KOPT-K1 (cell line): ENCODE data around the gene TEX50.
"Not testable (repeated sequence)": the region's sequence is repeated elsewhere in the genome, so short reads cannot be mapped to it uniquely, and the experiment has no call there.

Experiments used
- H3K27ac ChIP-seq: fragments of 200-600 bp; sonication (generic); 2 replicates; pipeline ENCODE4 v1.5.1; 2016; ENCODE audit warnings: antibody characterized with exemption, mild to moderate bottlenecking, low read depth, low read length; ENCODE audit not compliant: poor library complexity, severe bottlenecking
- H3K36me3 ChIP-seq: fragments of 200-600 bp; sonication (generic); 2 replicates; pipeline ENCODE4 v1.5.1; 2017; ENCODE audit warnings: antibody characterized with exemption, mild to moderate bottlenecking, low read length, moderate library complexity; ENCODE audit not compliant: insufficient read depth
- H3K9me3 ChIP-seq: fragments of 200-600 bp; sonication (generic); 2 replicates; pipeline ENCODE4 v1.5.1; 2017; ENCODE audit warnings: antibody characterized with exemption, low read length, mild to moderate bottlenecking; ENCODE audit not compliant: insufficient read depth, poor library complexity, severe bottlenecking

The TEX50 gene, protein sequence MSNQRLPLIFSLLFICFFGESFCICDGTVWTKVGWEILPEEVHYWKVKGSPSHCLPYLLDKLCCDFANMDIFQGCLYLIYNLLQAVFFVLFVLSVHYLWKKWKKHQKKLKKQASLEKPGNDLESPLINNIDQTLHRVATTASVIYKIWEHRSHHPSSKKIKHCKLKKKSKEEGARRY

DNA sequence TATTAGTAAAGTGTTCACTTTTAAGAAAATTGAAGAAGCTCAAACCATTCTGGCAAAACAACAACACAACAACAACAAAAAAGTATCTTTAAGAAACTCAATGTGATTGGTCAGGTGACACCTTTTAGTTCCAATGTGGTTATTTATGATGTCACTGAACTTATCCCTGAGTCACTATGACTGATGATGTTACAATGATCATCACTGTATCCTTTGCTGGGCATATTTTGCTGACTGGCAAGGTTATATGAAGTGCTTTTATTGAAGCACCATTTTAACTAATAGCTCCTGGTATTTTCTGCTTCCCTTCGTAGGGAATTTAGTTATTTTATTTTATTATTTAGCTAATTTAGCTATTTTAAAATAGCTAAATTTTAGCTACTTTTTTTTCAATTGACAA, at the start of gene TEX50:
TSS of gene TEX50 (plus strand) at position 223 of the 400 bp plus-strand sequence. CDS start 184 bp downstream, outside the sequence.
- Histone ChIP-seq H3K27ac (no peak within 1 kb of the TSS), H3K36me3 (no peaks in the 10 kb centered on the region), H3K9me3 (peaks cover 4% of the 10 kb centered on the region)

DNA sequence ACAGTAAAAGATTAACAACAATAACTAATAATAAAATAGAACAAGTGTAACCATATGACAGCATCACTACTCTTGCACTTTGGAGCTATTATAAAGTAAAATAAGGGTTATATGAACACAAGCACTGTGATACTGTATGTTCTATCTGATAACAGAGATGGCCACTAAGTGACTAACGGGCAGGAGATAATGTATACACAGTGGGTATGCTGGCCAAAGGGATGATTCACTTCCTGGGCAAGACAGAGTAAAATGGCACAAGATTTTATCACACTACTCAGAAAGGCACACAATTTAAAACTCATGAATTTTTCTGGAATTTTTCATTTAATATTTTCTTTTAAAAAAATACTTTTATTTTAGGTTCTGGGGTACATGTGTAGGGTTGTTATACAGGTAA, 44.6 kb upstream of the TEX50 start:
- Histone ChIP-seq H3K27ac (no peak overlapping the region), H3K9me3 (no peaks in the 10 kb centered on the region), H3K36me3 (no peaks in the 10 kb centered on the region)

DNA sequence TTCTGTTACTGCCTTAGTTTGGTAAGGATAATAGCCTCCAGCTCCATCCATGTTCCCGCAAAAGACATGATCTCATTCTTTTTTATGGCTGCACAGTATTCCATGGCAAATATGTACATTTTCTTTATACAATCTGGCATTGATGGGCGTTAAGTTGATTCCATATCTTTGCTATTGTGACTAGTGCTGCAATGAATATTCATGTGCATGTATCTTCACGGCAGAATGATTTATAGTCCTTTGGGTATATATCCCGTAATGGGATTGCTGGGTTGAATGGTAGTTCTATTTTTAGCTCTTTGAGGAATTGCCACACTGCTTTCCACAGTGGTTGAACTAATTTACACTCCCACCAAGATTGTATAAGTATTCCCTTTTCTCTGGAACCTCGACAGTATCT, 44.0 kb upstream of the TEX50 start:
- H3K27ac ChIP-seq, H3K36me3 ChIP-seq, H3K9me3 ChIP-seq: not testable (repeated sequence)

DNA sequence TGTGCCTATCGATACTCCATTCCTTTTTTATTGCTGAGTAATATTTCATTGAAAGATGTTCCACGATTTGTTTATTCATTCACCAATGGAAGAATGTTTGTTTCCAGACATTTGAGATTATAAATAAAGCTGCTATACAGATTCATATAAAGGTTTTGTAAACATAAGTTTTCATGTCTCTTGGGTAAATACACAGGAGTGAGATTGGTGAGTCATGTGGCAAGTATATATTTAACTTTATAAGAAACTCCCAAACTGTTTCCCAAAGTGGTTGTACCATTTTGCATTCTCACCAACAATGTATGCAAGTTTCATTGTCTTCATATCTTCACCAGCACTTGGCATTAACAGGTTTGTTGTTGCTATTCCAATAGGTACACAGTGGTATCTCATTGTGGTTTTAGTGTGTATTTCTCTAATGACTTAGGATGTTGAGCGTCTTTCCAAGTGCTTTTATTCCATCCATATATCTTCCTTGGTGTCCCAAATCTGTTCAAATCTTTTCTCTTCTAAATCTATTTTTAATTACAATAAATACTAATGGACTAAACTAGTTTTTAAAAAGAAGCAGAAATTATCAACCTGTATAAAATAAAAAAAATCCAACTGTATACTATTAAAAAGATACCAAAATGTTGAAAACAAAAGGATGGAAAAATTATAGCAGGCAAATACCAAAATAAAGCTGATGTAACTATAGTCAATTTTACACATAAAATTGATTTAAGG, 38.9 kb upstream of the TEX50 start:
- Histone ChIP-seq H3K27ac (no peak overlapping the region), H3K9me3 (peaks cover 5% of the 10 kb centered on the region), H3K36me3 (no peaks in the 10 kb centered on the region)

DNA sequence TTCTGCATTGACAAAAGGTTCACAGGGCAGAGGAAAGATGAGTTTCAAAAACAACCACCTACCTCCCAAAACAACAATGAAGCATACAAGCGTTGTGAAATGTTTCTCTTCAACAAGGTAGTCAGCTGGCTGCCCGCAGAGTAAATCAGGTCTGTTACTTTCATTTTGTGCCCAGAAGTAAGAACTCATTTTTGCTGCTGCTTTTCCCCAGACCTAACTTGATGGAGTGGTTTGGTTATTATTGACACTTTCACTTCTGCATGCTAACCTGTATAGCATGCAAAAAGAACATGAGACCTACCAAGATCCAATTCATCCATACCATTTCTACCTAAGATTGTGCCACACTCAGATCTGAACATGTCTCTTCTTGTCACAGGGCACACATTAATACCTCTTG, 33.5 kb upstream of the TEX50 start:
- no peak overlapping the region for H3K27ac ChIP-seq
- no peaks in the 10 kb centered on the region for H3K36me3 ChIP-seq
- H3K9me3 ChIP-seq = no peaks in the 10 kb centered on the region

DNA sequence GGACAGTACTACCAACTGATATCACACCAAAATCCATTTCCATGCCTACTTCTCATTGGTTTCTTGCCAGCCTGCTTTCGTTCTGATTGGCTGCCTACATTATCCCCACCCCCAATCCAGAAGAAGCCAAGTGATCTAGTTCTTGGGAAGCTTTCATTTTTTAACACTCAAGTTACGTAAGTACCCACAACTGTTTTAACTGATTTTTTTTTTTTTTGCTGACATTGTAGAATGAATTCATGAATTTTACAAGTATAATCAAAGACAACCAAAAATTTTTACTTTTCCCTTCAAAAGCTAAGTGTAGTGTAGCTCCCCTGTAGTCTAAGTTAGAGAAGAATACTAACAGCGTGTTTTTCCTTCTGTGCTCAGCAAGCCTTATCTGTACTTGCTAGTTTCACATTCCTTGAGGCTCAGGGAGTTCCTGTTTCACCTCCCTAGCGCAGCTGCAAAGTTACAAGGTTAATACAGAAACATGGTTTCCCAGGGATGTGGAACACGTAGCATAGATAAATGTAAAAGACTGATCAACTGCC, 32.0 kb upstream of the TEX50 start, which contains the start of gene SLC9C2:
TSS of gene SLC9C2 (minus strand) at position 17 of the 536 bp plus-strand sequence. CDS start 1,296 bp downstream, outside the sequence.
- Histone ChIP-seq H3K36me3 (no peaks in the 10 kb centered on the region), H3K9me3 (no peaks in the 10 kb centered on the region), H3K27ac (no peak within 1 kb of the TSS)

DNA sequence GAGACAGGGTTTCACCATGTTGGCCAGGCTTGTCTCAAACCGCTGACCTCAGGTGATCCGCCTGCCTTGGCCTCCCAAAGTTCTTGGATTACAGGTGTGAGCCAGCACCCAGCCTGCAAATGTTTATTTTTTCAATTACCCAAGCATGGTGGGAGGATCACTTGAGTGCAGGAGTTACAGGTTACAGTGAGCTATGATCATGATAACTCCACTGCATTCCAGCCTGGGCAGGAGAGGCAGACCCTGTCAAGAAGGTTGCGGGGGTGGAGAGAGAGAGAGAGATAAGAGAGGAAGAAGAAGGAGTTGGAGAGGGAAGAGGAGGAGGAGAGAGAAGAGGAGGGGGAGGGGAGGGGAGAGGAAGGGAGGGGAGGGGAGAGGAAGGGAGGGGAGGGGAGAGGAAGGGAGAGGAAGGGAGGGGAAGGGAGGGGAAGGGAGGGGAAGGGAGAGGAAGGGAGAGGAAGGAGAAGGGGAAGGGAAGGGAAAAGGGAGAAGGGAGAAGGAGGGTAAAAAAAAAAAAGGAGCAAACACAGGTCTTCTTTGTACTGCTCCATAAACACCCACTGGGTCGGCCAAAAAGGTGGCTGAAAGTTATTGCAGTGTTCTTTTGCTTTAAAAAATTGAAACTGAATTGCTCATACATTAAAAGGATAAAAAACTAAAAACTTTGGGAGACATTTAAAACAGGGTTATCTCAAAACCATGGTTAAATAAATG, 26.5 kb upstream of the TEX50 start:
- Histone ChIP-seq H3K27ac (no peak overlapping the region), H3K9me3 (no peaks in the 10 kb centered on the region), H3K36me3 (no peaks in the 10 kb centered on the region)

DNA sequence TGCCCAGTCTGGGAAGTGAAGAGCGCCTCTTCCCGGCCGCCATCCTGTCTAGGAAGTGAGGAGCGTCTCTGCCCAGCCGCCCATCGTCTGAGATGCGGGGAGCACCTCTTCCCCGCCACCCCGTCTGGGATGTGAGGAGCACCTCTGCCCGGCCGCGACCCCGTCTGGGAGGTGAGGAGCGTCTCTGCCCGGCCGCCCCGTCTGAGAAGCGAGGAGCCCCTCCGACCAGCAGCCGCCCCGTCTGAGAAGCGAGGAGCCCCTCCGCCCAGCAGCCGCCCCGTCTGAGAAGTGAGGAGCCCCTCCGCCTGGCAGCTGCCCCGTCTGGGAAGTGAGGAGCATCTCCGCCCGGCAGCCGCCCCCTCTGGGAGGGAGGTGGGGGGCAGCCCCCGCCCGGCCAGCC, 22.1 kb upstream of the TEX50 start:
- H3K27ac ChIP-seq, H3K36me3 ChIP-seq, H3K9me3 ChIP-seq: not testable (repeated sequence)

DNA sequence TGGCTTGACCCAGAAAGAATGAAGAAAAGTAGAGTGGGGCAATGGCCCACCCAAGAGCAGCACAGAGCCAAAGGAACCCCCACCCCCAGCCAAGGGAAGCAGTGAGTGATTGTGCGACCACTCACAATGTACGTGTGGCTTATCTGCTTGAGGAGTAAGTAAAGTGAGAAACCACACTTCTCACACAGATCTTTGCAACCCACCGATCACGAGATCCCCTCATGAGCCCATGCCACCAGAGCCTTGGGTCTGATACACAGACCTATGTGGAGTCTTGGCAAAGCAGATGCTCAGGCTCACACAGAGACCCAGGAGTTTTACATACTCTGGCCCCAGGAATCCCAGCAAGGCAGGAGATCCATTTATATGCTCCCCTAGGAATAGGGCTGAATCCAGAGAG, 18.3 kb upstream of the TEX50 start:
- Histone ChIP-seq H3K36me3 (no peaks in the 10 kb centered on the region), H3K9me3 (peaks cover 27% of the 10 kb centered on the region), H3K27ac (no peak overlapping the region)

DNA sequence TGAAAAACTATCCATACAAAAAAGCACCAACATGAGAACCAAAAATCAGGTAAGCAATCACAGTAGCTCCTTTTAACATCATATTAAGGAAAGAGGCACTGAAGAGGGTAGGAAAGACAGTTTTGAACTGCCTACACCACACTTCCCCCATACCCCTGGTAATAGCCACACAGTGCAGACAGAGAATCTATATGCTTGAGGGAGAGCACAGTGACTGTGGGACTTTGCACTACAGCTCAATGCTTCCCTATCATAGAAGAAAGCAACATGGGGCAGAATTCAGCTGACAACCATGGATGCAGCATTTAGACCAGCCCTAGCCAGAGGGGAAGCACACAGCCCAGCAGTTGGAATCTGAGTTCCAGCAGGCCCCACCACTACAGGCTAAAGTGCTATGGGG, 7.9 kb upstream of the TEX50 start:
- H3K9me3 ChIP-seq = no peaks in the 10 kb centered on the region
- no peaks in the 10 kb centered on the region for H3K36me3 ChIP-seq
- H3K27ac ChIP-seq = no peak overlapping the region

DNA sequence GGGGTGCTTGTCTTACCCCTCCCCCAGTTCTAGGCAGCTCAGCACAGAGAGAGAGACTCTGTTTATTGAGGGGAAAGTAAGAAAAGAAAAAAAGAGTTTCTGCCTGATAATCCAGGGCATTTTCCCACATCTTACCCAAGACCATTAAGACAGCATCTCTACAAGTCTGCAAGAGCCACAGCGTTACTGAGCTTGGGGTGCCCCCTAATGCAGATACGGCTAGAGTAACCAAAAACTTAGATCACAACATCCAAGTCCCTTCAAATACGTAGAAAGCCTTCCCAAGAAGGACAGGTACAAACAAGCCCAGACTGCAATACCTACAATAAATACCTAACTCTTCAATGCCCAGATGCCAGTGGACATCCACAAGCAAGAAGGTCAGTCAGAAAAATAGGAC, 6.2 kb upstream of the TEX50 start:
- Histone ChIP-seq H3K36me3 (no peaks in the 10 kb centered on the region), H3K9me3 (no peaks in the 10 kb centered on the region), H3K27ac (no peak overlapping the region)

DNA sequence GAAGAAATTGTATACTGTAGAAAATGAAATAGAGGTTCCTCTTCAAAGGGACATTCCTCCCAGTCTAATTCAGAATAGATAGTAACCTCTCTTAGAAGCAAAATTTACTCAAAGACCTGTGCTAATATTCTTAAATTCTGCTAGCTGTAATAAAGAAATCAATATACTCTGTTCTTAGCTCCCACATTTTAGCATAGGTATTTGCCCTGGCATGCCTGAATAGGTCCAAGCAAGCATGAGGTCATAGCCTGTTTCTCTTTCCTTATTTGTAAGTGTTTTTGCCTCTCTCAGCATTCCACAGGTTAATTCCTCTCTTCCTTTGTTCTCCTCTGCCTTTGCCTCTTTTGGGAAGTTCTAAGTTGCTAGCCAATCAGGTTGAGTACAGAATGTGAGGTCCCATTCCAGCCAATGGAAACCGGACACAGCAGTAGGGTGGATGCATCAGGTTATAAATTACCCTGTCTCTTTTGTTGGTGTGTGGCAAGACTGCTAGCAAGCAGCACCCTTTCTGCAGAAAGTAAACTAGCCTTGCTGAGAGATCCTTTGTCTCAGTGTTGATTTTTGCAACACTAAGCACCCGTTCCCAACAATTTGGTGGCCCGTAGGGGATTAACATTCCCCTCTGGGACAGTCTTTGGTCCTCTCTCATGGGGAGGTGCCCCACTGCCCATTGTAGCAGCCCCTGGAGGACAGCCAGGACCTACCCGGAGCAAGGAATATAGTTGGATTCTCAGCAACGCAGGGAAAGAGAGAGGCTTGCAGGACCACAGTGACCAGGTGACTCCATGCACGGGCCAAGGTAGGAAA, 2.3 kb downstream of the TEX50 start:
- H3K9me3 ChIP-seq, H3K27ac ChIP-seq: not testable (repeated sequence)

DNA sequence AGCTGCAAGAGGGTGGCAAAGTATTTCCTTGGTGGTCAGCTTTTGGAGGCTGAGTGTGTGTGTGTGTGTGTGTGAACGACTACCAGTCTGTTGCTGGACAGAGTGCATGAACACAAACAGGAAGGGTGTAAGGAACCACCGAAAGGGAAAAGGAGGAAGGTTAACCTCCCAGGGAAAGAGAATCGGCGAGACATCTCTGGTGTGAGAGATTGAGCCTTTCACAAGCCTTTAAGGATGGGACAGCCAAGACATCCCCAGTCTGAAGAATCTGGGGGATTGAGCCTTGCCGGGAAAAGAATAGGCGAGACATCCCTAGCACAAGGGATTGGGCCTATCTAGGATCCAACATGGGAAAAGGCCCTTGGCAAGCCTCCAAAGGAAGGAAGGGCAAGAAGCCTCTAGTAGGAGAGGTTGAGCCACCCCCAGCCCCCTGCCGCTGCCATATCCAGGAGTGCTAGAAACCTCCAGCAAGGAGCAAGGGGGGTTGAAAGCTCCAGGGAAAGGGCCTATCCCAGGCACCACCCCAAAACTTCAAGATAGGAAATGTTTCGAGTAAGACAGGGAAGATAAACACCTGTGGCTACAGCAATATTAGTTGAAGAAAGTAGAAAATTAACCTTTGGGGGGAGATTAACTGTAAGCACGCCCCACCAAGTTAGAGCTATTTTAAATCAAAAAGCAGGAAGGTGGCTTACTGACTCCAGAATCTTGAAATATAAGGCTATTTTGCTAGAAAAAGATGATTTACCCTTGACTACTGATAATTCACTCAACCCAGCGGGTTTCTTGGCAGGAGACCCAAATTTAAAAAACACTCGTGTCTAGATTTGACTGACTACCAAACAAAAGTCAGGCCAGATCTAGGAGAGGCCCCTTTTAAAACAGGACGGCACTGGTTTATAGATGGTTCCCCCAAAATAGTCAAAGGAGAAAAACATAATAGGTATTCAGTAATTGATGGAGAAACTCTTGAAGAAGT, 3.2 kb downstream of the TEX50 start:
- H3K27ac ChIP-seq = no peak overlapping the region
- H3K9me3 ChIP-seq = peaks cover 4% of the 10 kb centered on the region
- no peaks in the 10 kb centered on the region for H3K36me3 ChIP-seq

More for the DNA sequence above, 2.3 kb downstream of the TEX50 start:
- not testable (repeated sequence) for H3K36me3 ChIP-seq

DNA sequence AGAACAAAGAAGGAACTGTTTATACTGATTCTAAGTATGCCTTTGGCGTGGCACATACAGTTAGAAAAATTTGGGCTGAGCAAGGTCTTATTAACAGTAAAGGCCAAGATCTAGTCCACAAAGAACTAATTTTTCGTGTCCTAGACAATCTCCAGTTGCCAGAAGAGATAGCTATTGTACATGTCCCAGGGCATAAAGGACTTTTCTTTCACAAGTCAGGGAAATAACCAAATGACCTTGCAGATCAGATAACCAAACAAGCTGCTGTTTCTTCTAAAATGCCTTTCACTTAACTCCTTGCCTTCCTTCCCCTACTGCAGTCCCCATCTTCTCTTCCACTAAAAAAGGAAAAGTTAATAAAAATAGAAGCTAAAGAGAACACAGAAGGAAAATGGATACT, 4.0 kb downstream of the TEX50 start:
- Histone ChIP-seq H3K9me3 (peaks cover 4% of the 10 kb centered on the region), H3K27ac (no peak overlapping the region), H3K36me3 (no peaks in the 10 kb centered on the region)
